ENCODE data around the gene RAB36. TPM values are rescaled to one million over a fixed set of nuclear protein-coding genes. Genes with fewer than 3 reads are reported as not detected.

RAB36 gene
- total RNA-seq, 4 donors from 2014 or later, result 5.0 to 10.8 (median 8.2) TPM

- no peaks in the 10 kb centered on the region for H3K27me3 ChIP-seq
- TF ChIP-seq EP300 (IDR thresholded peaks at IDR 0.05), result no peak
- no peak for TF ChIP-seq CTCF (IDR thresholded peaks at IDR 0.05)
- no peak for TF ChIP-seq POLR2AphosphoS5 (IDR thresholded peaks at IDR 0.05)
- no peak for TF ChIP-seq POLR2A (IDR thresholded peaks at IDR 0.05; ENCODE audit: low read depth)
- H3K4me1 ChIP-seq, result peaks cover 56 to 74% (median 61%) of the 10 kb centered on the region in 4 donors
- peaks cover 0 to under 1% (median 0%) of the 10 kb centered on the region in 4 donors for H3K36me3 ChIP-seq
- H3K4me3 ChIP-seq, result no peak overlapping the region
- no peaks in the 10 kb centered on the region for H3K9me3 ChIP-seq
- WGBS, result 72% methylated on average over 10 of the region's 13 CpGs
- DNase-seq (ENCODE audit: extremely low spot score), result no peak
- intact Hi-C loops (cut with DNase I), result no loop called here
- H3K27ac ChIP-seq (replicated peaks in 1 of 4), result no peak overlapping the region
These were observed 67.8 kb downstream of the RAB36 start for GRCh38 chr22:23213022-23213555.

GRCh38 chr22:23213581-23214334, 68.5 kb downstream of the RAB36 start:
- H3K27ac ChIP-seq (replicated peaks in 1 of 4), result peak overlapping the region in 2 of 4 donors; percentile 26 to 44
- WGBS, result 76% methylated on average over 11 of the region's 11 CpGs

More at GRCh38 chr22:23213581-23214334, 68.5 kb downstream of the RAB36 start:
- no peak for DNase-seq (ENCODE audit: extremely low spot score)
- Histone ChIP-seq H3K27me3 (no peaks in the 10 kb centered on the region), H3K9me3 (no peaks in the 10 kb centered on the region), H3K4me1 (peaks cover 63 to 81% (median 68%) of the 10 kb centered on the region in 4 donors), H3K4me3 (no peak overlapping the region), H3K36me3 (no peaks in the 10 kb centered on the region)
- intact Hi-C loops (cut with DNase I), result no loop called here
- TF ChIP-seq CTCF (IDR thresholded peaks at IDR 0.05) (no peak), POLR2A (IDR thresholded peaks at IDR 0.05; ENCODE audit: low read depth) (no peak), POLR2AphosphoS5 (IDR thresholded peaks at IDR 0.05) (peak in 1 of 2 donors; percentile 20), EP300 (IDR thresholded peaks at IDR 0.05) (no peak)

Small RNAs within 50 kb of the gene (small RNA-seq; reads per million reads assigned to genes)
- gene BCRP8 (0 reads per million in 3 donors), gene RF00017 (0 reads per million in 3 donors), gene RF00066 (0 reads per million in 3 donors)

Other genes with a start within 250 kb of the RAB36 start
- 10 to 100 TPM; 51.7 to 79.5 (median 64.6) TPM for gene GNAZ, start 75.0 kb upstream of the RAB36 start, total RNA-seq
- gene RSPH14, start 3.5 kb upstream of the RAB36 start, total RNA-seq, result under 1 TPM in 2 of 4 donors, not detected in 2; 0.33 to 0.80 TPM
- 10 to 100 TPM; 35.7 to 58.5 (median 48.0) TPM for gene BCR, start 35.0 kb downstream of the RAB36 start, total RNA-seq

All from esophagus muscularis mucosa (tissue), 4 donors.